ENCODE measurements around the gene MLIP. TPM values are rescaled to one million over a fixed set of nuclear protein-coding genes. Genes with fewer than 3 reads are reported as not detected.

Gene MLIP, protein sequence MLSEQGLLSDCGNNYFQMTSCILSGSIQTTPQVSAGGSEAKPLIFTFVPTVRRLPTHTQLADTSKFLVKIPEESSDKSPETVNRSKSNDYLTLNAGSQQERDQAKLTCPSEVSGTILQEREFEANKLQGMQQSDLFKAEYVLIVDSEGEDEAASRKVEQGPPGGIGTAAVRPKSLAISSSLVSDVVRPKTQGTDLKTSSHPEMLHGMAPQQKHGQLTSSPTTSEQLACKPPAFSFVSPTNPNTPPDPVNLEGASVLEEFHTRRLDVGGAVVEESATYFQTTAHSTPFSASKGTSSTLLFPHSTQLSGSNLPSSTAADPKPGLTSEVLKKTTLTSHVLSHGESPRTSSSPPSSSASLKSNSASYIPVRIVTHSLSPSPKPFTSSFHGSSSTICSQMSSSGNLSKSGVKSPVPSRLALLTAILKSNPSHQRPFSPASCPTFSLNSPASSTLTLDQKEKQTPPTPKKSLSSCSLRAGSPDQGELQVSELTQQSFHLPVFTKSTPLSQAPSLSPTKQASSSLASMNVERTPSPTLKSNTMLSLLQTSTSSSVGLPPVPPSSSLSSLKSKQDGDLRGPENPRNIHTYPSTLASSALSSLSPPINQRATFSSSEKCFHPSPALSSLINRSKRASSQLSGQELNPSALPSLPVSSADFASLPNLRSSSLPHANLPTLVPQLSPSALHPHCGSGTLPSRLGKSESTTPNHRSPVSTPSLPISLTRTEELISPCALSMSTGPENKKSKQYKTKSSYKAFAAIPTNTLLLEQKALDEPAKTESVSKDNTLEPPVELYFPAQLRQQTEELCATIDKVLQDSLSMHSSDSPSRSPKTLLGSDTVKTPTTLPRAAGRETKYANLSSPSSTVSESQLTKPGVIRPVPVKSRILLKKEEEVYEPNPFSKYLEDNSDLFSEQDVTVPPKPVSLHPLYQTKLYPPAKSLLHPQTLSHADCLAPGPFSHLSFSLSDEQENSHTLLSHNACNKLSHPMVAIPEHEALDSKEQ
- total RNA-seq (21.6 TPM), polyA plus RNA-seq (ENCODE audit: insufficient read depth in 1 of 8, insufficient read length in 8 of 8, low replicate concordance in 1 of 8) (10 to 100 TPM; 23.5 to 56.2 (median 42.5) TPM)
- long read RNA-seq, donor 1, partial matches to known transcripts = 15 of 15 reads
- long read RNA-seq, donor 1, other reads (novel, unspliced or antisense) = 0 of 15 reads
- long read RNA-seq, donor 2 = 0 reads
- long read RNA-seq, donor 3, partial matches to known transcripts = 60 of 60 reads
- long read RNA-seq, donor 3, other reads (novel, unspliced or antisense) = 0 of 60 reads
- long read RNA-seq, donor 4, partial matches to known transcripts = 13 of 13 reads
- long read RNA-seq, donor 4, other reads (novel, unspliced or antisense) = 0 of 13 reads
- long read RNA-seq, donor 5, partial matches to known transcripts = 26 of 26 reads
- long read RNA-seq, donor 5, other reads (novel, unspliced or antisense) = 0 of 26 reads
- long read RNA-seq, donor 6, partial matches to known transcripts = 38 of 38 reads
- long read RNA-seq, donor 6, other reads (novel, unspliced or antisense) = 0 of 38 reads
- long read RNA-seq, donor 7, partial matches to known transcripts = 7 of 7 reads
- long read RNA-seq, donor 7, other reads (novel, unspliced or antisense) = 0 of 7 reads
- long read RNA-seq, donor 8, partial matches to known transcripts = 5 of 5 reads
- long read RNA-seq, donor 8, other reads (novel, unspliced or antisense) = 0 of 5 reads
- long read RNA-seq, donor 9, partial matches to known transcripts = 36 of 42 reads
- long read RNA-seq, donor 9, other reads (novel, unspliced or antisense) = 6 of 42 reads
- long read RNA-seq, donor 10, partial matches to known transcripts = 30 of 30 reads
- long read RNA-seq, donor 10, other reads (novel, unspliced or antisense) = 0 of 30 reads
- long read RNA-seq, donor 11, partial matches to known transcripts = 8 of 8 reads
- long read RNA-seq, donor 11, other reads (novel, unspliced or antisense) = 0 of 8 reads

DNA sequence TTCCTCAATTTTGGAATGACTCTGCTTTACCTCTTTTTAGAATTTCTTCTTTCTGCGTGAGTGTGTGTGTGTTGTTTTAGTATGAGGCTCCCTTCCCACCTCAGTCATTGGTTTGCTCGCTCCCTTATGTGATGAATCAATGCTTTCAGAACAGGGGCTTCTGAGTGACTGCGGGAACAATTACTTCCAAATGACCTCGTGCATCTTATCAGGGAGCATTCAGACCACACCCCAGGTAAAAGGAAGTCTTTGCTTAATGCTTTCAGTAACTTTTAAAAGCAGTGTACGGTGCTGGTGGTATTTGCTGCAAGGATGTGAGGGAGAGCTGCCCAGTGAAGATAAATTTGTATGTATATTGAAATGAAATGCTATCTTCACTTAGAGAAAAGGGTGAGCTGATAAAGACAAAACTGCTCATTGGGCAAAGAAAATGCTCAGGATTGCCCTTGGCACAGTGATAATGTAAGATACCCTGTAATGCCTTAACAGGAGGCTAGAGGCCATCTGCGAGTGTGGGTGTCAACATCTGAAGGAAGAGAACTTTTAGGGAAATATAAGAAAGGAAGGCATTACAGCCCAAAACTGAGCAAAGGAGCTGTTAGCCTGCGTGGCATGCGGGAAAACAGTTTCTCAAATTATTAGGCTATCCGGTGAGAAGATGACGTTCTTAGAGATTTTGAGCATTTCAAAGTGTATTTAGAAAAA lies at the start of gene MLIP:
Gene MLIP, plus strand, starts transcription at position 103 of the 705 bp plus-strand sequence. Its CDS starts 37 bp downstream, at position 140.
- H3K4me1 ChIP-seq (ENCODE audit: control insufficient read depth, insufficient read depth, low read length) = peaks cover 6% of the 10 kb centered on the region
- no peaks in the 10 kb centered on the region for H3K9me3 ChIP-seq (replicated peaks; ENCODE audit: control insufficient read depth, low read depth, low read length)
- no peak within 1 kb of the TSS for H3K27ac ChIP-seq (ENCODE audit: low read length)
- DNase-seq = no peak
- no peaks in the 10 kb centered on the region for H3K27me3 ChIP-seq (ENCODE audit: control insufficient read depth, insufficient read depth, low read length)
- H3K36me3 ChIP-seq (ENCODE audit: control insufficient read depth, insufficient read depth, low read length) = no peaks in the 10 kb centered on the region
- WGBS (ENCODE audit: insufficient coverage) = 79% methylated on average over 2 of the region's 10 CpGs
- no peak within 1 kb of the TSS for H3K4me3 ChIP-seq (ENCODE audit: low read length)

DNA sequence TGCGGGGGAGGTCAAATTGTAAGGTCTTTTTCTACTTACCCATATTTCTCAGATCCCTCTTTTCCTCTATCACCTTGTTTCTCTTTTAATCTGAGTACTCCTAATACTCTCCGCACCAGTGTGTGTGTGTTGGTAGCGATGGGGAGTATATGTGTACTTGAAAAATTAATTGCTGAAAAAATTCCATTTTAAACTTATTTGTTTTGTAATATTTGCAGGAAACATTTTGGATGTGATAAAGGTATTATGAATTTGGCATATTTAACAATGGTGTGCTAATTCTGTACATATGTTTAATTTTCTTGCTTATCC lies 48.1 kb upstream of the MLIP start:
- Histone ChIP-seq H3K4me3 (ENCODE audit: low read length) (no peak overlapping the region), H3K36me3 (ENCODE audit: control insufficient read depth, insufficient read depth, low read length) (no peaks in the 10 kb centered on the region), H3K27me3 (ENCODE audit: control insufficient read depth, insufficient read depth, low read length) (no peaks in the 10 kb centered on the region), H3K27ac (ENCODE audit: low read length) (no peak overlapping the region), H3K4me1 (ENCODE audit: control insufficient read depth, insufficient read depth, low read length) (no peaks in the 10 kb centered on the region), H3K9me3 (replicated peaks; ENCODE audit: control insufficient read depth, low read depth, low read length) (no peaks in the 10 kb centered on the region)
- WGBS (ENCODE audit: insufficient coverage) = no CpG with 5 or more reads among the region's 3 CpGs
- DNase-seq = no peak

DNA sequence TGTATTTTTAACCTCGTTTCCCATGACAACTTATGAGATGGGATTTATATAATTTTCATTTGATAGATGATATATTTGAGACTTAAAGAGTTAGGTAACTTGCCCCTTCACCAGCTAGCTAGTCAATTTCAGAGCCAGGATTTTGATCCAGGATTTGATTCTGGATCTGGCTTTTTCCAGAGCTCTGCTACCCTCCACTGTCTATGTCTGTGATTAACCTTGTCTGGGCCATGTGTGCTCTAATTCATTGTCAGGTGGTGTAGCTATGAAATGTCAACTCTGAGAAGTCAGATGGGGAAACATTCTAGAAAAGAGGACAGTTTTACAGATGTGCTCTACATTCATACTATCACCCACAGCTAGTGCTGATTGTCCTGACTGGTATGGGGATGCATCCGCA lies 42.5 kb upstream of the MLIP start:
- no peaks in the 10 kb centered on the region for H3K4me1 ChIP-seq (ENCODE audit: control insufficient read depth, insufficient read depth, low read length)
- no peaks in the 10 kb centered on the region for H3K9me3 ChIP-seq (replicated peaks; ENCODE audit: control insufficient read depth, low read depth, low read length)
- no peak overlapping the region for H3K27ac ChIP-seq (ENCODE audit: low read length)
- no peak overlapping the region for H3K4me3 ChIP-seq (ENCODE audit: low read length)
- no peaks in the 10 kb centered on the region for H3K27me3 ChIP-seq (ENCODE audit: control insufficient read depth, insufficient read depth, low read length)
- H3K36me3 ChIP-seq (ENCODE audit: control insufficient read depth, insufficient read depth, low read length) = no peaks in the 10 kb centered on the region
- WGBS (ENCODE audit: insufficient coverage) = no CpG with 5 or more reads among the region's 2 CpGs
- no peak for DNase-seq

DNA sequence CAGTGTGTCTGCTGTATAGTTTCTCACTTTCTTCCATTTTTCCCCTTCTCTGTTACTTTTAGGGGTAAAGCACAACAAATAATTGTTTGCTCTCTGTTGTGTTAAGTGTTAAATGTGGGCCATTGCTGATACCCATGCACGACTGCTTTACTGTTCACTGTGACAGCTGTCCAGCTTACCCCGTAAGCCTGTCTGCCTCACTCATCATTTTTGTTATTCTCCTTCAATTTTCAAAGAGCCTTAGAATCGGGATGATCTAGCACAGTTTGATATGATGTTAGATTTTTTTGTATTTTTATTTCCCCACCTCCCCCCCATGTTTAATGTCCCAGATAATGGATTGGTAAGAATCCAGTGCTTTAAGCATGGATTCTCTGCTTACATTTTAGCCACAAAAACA lies 41.2 kb upstream of the MLIP start:
- no peaks in the 10 kb centered on the region for H3K9me3 ChIP-seq (replicated peaks; ENCODE audit: control insufficient read depth, low read depth, low read length)
- DNase-seq = no peak
- WGBS (ENCODE audit: insufficient coverage) = no CpG with 5 or more reads among the region's 3 CpGs
- no peak overlapping the region for H3K4me3 ChIP-seq (ENCODE audit: low read length)
- H3K36me3 ChIP-seq (ENCODE audit: control insufficient read depth, insufficient read depth, low read length) = no peaks in the 10 kb centered on the region
- H3K4me1 ChIP-seq (ENCODE audit: control insufficient read depth, insufficient read depth, low read length) = peaks cover 6% of the 10 kb centered on the region
- no peaks in the 10 kb centered on the region for H3K27me3 ChIP-seq (ENCODE audit: control insufficient read depth, insufficient read depth, low read length)
- peak overlapping the region; percentile 57 for H3K27ac ChIP-seq (ENCODE audit: low read length)

DNA sequence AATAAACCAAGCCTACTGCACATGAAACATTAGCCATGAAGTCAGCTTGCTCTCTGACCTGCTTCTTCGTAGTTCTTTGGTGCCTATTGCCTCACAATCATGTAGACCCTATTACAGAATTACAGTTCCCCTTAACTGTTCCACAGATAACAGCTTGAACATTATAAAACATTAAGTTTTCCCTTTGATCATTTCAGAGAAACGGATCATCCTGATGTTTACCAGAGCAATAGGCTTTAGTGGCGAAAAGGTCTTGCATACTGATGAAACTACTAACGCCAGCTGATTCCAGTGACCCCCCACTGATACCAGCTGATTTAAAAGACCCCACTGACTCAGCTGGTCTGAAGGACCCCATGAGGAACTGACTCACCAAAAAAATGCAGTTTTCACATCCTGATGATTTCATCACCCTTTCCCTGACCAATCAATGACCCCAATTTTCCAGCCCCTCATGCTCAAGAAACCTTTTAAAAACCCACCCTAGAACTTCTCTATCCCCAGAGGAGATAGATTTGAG lies 39.4 kb upstream of the MLIP start:
- WGBS (ENCODE audit: insufficient coverage) = 79% methylated on average over 4 of the region's 4 CpGs
- Histone ChIP-seq H3K27ac (ENCODE audit: low read length) (no peak overlapping the region), H3K4me3 (ENCODE audit: low read length) (no peak overlapping the region), H3K9me3 (replicated peaks; ENCODE audit: control insufficient read depth, low read depth, low read length) (no peaks in the 10 kb centered on the region), H3K27me3 (ENCODE audit: control insufficient read depth, insufficient read depth, low read length) (no peaks in the 10 kb centered on the region), H3K36me3 (ENCODE audit: control insufficient read depth, insufficient read depth, low read length) (no peaks in the 10 kb centered on the region), H3K4me1 (ENCODE audit: control insufficient read depth, insufficient read depth, low read length) (peaks cover 9% of the 10 kb centered on the region)
- DNase-seq = no peak

DNA sequence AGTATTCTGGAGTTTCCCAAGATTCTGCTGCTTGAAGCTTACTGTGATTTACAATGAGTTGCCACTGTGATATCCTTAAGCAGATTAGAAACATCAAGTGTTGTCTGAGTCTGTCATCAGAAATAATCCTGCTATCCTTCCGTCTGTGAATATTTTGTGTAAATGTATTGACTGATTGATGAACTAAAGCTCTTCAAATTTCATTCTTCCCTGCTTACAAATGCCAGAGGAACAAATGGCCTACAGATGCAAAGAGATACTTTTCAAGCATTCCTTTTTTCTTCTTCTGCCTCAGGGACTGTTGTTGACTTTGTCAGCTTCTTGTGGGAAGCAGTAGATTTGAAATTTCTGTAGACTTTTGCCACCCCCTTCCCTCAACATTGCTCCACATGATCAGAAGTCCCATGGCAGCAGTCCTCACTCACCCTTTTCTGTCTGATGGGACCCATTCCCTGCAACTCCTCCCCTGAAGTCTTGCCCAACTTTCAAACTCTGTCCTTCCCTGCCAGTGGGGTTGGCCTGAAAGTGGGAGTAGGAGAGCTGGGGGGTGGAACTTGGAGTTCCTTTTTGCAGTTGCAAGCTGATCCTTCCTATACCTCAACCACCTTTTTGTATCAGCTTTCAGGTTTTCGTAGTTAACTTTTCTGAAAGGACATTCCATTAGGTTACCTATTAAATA lies 38.5 kb upstream of the MLIP start:
- Histone ChIP-seq H3K9me3 (replicated peaks; ENCODE audit: control insufficient read depth, low read depth, low read length) (no peaks in the 10 kb centered on the region), H3K4me1 (ENCODE audit: control insufficient read depth, insufficient read depth, low read length) (peaks cover 9% of the 10 kb centered on the region), H3K4me3 (ENCODE audit: low read length) (no peak overlapping the region), H3K36me3 (ENCODE audit: control insufficient read depth, insufficient read depth, low read length) (no peaks in the 10 kb centered on the region), H3K27me3 (ENCODE audit: control insufficient read depth, insufficient read depth, low read length) (no peaks in the 10 kb centered on the region), H3K27ac (ENCODE audit: low read length) (no peak overlapping the region)
- no peak for DNase-seq
- no CpG with 5 or more reads among the region's 2 CpGs for WGBS (ENCODE audit: insufficient coverage)

DNA sequence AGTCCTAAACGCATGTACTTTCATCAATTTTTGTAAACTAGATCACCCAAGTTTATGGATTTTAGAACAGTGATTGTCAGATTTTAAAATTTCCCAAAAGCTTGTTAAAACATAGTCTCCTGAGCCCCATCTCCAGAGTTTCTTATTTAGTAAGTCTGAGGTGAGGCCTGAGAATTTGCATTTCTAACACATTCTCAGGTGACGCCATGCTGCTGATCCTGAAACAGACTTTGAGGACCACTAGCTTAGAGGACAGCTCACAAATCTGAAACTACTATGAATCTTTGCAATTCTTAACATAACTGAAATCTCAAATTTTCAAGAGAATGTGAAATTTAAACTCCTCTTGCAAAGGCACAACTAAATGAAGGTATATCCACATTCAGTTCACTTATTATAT lies 37.8 kb upstream of the MLIP start:
- Histone ChIP-seq H3K27ac (ENCODE audit: low read length) (no peak overlapping the region), H3K4me3 (ENCODE audit: low read length) (no peak overlapping the region), H3K9me3 (replicated peaks; ENCODE audit: control insufficient read depth, low read depth, low read length) (no peaks in the 10 kb centered on the region), H3K36me3 (ENCODE audit: control insufficient read depth, insufficient read depth, low read length) (no peaks in the 10 kb centered on the region), H3K4me1 (ENCODE audit: control insufficient read depth, insufficient read depth, low read length) (peaks cover 9% of the 10 kb centered on the region), H3K27me3 (ENCODE audit: control insufficient read depth, insufficient read depth, low read length) (no peaks in the 10 kb centered on the region)
- WGBS (ENCODE audit: insufficient coverage) = no CpG with 5 or more reads among the region's 2 CpGs
- DNase-seq = no peak

DNA sequence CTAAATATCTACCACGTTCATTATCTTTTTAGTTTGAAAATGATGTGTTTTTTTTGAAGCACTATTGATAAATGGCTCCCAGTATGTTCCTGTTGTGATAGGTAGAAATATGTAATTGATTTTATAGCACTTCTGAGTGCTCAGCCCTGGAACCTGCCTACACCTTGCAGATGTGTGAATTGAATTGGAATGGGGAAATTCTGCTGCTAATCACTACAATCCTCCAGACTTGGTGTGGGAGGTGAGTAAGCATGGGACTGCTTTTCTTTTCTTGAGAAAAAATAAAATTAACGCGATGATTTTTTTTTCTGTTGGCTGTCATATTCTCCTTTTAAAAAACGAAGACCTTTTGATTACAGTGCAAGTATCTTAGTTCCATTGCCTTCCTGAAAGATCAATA lies 37.1 kb upstream of the MLIP start:
- Histone ChIP-seq H3K27ac (ENCODE audit: low read length) (no peak overlapping the region), H3K4me3 (ENCODE audit: low read length) (no peak overlapping the region), H3K27me3 (ENCODE audit: control insufficient read depth, insufficient read depth, low read length) (no peaks in the 10 kb centered on the region), H3K9me3 (replicated peaks; ENCODE audit: control insufficient read depth, low read depth, low read length) (no peaks in the 10 kb centered on the region), H3K4me1 (ENCODE audit: control insufficient read depth, insufficient read depth, low read length) (peaks cover 9% of the 10 kb centered on the region), H3K36me3 (ENCODE audit: control insufficient read depth, insufficient read depth, low read length) (no peaks in the 10 kb centered on the region)
- WGBS (ENCODE audit: insufficient coverage) = no CpG with 5 or more reads among the region's 4 CpGs
- no peak for DNase-seq
